ENCODE results near the gene PPP1R16B.

PPP1R16B gene

GRCh38 chr20:38771621-38772020, 33.9 kb upstream of the PPP1R16B start:
- no peaks in the 10 kb centered on the region for H3K9me3 ChIP-seq (ENCODE audit: control insufficient read depth, insufficient read depth, low read depth, low read length)
- CTCF ChIA-PET = interaction anchor here (0.7 kb wide), 1 partner anchor 743 kb away, joined by 3 read pairs; no protein-coding TSS in a partner anchor
- no peaks in the 10 kb centered on the region for H3K4me1 ChIP-seq (ENCODE audit: control insufficient read depth, insufficient read depth, low read length)
- no peak overlapping the region for H3K4me3 ChIP-seq (ENCODE audit: low read depth, low read length)
- POLR2A ChIA-PET = no interaction called here
- H3K27ac ChIP-seq (ENCODE audit: extremely low read depth, low read depth, low read length) = no peak overlapping the region
- TF ChIP-seq OVOL3 (tag by site-specific recombination; IDR thresholded peaks at IDR 0.05) (no peak), ZNF501 (tag by site-specific recombination; IDR thresholded peaks at IDR 0.05) (no peak), FEZF1 (tag by site-specific recombination; IDR thresholded peaks at IDR 0.05) (no peak), ZNF488 (tag by site-specific recombination; IDR thresholded peaks at IDR 0.05) (no peak), ZNF777 (tag by site-specific recombination; IDR thresholded peaks at IDR 0.05; ENCODE audit: borderline replicate concordance) (no peak), ZNF311 (tag by site-specific recombination; IDR thresholded peaks at IDR 0.05; ENCODE audit: borderline replicate concordance) (no peak), ZNF623 (tag by site-specific recombination; IDR thresholded peaks at IDR 0.05) (no peak), ZNF76 (tag by site-specific recombination; IDR thresholded peaks at IDR 0.05; ENCODE audit: borderline replicate concordance, low read depth) (no peak)
- TF ChIP-seq, protein P1, sequence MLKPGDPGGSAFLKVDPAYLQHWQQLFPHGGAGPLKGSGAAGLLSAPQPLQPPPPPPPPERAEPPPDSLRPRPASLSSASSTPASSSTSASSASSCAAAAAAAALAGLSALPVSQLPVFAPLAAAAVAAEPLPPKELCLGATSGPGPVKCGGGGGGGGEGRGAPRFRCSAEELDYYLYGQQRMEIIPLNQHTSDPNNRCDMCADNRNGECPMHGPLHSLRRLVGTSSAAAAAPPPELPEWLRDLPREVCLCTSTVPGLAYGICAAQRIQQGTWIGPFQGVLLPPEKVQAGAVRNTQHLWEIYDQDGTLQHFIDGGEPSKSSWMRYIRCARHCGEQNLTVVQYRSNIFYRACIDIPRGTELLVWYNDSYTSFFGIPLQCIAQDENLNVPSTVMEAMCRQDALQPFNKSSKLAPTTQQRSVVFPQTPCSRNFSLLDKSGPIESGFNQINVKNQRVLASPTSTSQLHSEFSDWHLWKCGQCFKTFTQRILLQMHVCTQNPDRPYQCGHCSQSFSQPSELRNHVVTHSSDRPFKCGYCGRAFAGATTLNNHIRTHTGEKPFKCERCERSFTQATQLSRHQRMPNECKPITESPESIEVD (tag by site-specific recombination; IDR thresholded peaks at IDR 0.05) = no peak
- TF ChIP-seq, protein P2, sequence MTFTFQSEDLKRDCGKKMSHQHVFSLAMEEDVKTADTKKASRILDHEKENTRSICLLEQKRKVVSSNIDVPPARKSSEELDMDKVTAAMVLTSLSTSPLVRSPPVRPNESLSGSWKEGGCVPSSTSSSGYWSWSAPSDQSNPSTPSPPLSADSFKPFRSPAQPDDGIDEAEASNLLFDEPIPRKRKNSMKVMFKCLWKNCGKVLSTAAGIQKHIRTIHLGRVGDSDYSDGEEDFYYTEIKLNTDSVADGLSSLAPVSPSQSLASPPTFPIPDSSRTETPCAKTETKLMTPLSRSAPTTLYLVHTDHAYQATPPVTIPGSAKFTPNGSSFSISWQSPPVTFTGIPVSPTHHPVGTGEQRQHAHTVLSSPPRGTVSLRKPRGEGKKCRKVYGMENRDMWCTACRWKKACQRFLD (tag by site-specific recombination; IDR thresholded peaks at IDR 0.05) = no peak
- peaks cover 0 to 68% of the 10 kb centered on the region in 2 experiments for H3K36me3 ChIP-seq (ENCODE audit: control insufficient read depth in 2 of 2, insufficient read depth in 1 of 2, low read length in 2 of 2)

DNA sequence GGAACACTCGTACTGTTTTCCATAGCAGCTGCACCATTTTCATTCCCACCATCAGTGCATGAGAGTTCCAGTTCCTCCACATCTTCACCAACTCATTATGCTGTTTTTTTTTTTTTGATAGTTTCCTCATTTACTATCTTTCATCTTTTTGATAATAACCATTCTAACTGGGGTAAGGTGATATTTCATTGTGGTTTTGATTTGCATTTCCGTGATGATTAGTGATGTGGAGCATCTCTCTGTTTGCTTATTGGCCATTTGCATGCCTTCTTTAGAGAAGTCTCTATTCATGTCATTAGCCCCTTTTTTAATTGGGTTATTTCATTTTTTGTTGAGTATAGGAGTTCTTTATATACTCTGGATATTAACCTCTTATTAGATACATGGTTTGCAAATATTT, 31.3 kb upstream of the PPP1R16B start:
- ChIA-PET CTCF (no interaction called here), POLR2A (no interaction called here)
- no peak for TF ChIP-seq ZBTB7A (tag by site-specific recombination; IDR thresholded peaks at IDR 0.05; ENCODE audit: low read depth)
- no peak for TF ChIP-seq ZNF155 (tag by site-specific recombination; IDR thresholded peaks at IDR 0.05)
- no peak for TF ChIP-seq ZNF37A (tag by site-specific recombination; IDR thresholded peaks at IDR 0.05)
- no peak for TF ChIP-seq ZFP37 (tag by site-specific recombination; IDR thresholded peaks at IDR 0.05)
- no peak for TF ChIP-seq ZNF423 (tag by site-specific recombination; IDR thresholded peaks at IDR 0.05)
- no peak for TF ChIP-seq MYNN (tag by site-specific recombination; IDR thresholded peaks at IDR 0.05; ENCODE audit: borderline replicate concordance)
- TF ChIP-seq ZNF548 (tag by site-specific recombination; IDR thresholded peaks at IDR 0.05) = no peak
- no peak for TF ChIP-seq KLF1 (tag by site-specific recombination; IDR thresholded peaks at IDR 0.05)
- TF ChIP-seq ZNF223 (tag by site-specific recombination; IDR thresholded peaks at IDR 0.05) = no peak
- no peak for TF ChIP-seq ZNF280C (tag by site-specific recombination; IDR thresholded peaks at IDR 0.05)
- TF ChIP-seq ZNF544 (tag by site-specific recombination; IDR thresholded peaks at IDR 0.05) = no peak
- no peak for TF ChIP-seq ZNF426 (tag by site-specific recombination; IDR thresholded peaks at IDR 0.05)
- Histone ChIP-seq H3K27ac (ENCODE audit: extremely low read depth, low read depth, low read length) (no peak overlapping the region), H3K36me3 (ENCODE audit: control insufficient read depth in 2 of 2, insufficient read depth in 1 of 2, low read length in 2 of 2) (peaks cover 0 to 46% of the 10 kb centered on the region in 2 experiments), H3K4me3 (ENCODE audit: low read depth, low read length) (no peak overlapping the region), H3K9me3 (ENCODE audit: control insufficient read depth, insufficient read depth, low read depth, low read length) (no peaks in the 10 kb centered on the region), H3K4me1 (ENCODE audit: control insufficient read depth, insufficient read depth, low read length) (no peaks in the 10 kb centered on the region)
